ENCODE data around the gene TRMT61A. TPM values are rescaled to one million over a fixed set of nuclear protein-coding genes. Genes with fewer than 3 reads are reported as not detected.

The TRMT61A gene
- total RNA-seq, 1 donor = 8.2 TPM

- TF ChIP-seq, protein P1, sequence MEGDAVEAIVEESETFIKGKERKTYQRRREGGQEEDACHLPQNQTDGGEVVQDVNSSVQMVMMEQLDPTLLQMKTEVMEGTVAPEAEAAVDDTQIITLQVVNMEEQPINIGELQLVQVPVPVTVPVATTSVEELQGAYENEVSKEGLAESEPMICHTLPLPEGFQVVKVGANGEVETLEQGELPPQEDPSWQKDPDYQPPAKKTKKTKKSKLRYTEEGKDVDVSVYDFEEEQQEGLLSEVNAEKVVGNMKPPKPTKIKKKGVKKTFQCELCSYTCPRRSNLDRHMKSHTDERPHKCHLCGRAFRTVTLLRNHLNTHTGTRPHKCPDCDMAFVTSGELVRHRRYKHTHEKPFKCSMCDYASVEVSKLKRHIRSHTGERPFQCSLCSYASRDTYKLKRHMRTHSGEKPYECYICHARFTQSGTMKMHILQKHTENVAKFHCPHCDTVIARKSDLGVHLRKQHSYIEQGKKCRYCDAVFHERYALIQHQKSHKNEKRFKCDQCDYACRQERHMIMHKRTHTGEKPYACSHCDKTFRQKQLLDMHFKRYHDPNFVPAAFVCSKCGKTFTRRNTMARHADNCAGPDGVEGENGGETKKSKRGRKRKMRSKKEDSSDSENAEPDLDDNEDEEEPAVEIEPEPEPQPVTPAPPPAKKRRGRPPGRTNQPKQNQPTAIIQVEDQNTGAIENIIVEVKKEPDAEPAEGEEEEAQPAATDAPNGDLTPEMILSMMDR (IDR thresholded peaks at IDR 0.05; ENCODE audit: insufficient read depth, low read depth, low read length) = peak; percentile 82
- H3K4me3 ChIP-seq (ENCODE audit: low read depth, low read length) = no peak overlapping the region
- DNase-seq (ENCODE audit: low read depth) = peak; percentile 43
Observed at GRCh38 chr14:103546652-103547454, 17.9 kb downstream of the TRMT61A start.

DNA sequence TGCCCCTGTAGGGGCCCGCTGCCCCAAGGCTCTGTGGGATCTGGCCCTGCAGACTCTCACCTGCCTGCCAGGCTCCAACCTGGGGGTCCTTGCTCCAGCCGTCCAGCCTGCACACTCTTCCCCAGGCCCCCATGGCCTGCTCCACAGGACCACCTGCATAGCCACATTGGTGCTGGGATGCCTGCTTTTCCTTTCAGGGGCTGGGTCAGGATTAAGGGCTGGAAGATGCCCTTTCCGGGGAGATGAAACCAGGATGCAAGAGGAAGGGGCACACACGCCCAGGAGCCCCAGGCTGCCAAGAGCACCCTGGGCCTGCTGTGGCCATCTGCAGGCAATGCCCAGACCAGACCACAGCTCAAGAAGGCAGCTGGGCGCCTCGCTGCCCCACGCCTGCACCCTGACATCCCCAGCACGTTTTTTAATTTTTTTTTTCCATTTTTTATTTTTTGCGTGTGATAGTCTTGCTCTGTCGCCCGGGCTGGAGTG lies 18.5 kb downstream of the TRMT61A start:
- no peak overlapping the region for H3K4me3 ChIP-seq (ENCODE audit: low read depth, low read length)
- no peak for DNase-seq (ENCODE audit: low read depth)
- TF ChIP-seq, protein P1 (IDR thresholded peaks at IDR 0.05; ENCODE audit: insufficient read depth, low read depth, low read length) = no peak

DNA sequence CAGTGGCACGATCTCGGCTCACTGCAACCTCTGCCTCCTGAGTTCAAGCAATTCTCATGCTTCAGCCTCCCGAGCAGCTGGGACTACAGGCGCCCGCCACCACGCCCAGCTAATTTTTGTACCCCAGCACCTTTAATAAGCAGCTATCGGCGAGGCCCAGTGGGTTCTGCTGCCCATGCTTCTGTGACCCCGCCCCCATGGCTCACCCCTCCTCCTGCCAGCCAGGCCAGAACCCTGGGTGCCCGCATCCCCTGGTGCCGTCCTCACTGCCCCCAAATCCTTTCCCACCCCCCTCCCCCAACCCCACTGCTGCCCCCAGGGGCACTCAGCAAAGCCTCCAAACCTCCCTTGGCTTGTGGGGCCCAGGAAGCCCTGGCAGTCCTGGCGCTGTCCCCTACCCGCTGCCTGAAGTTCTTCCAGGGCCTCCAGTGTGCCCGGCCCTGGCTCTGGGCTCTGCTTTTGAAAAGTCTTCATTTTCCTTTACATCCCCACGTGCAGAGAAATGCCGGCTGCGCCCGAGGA lies 19.0 kb downstream of the TRMT61A start:
- DNase-seq (ENCODE audit: low read depth) = no peak
- TF ChIP-seq, protein P1 (IDR thresholded peaks at IDR 0.05; ENCODE audit: insufficient read depth, low read depth, low read length) = no peak
- H3K4me3 ChIP-seq (ENCODE audit: low read depth, low read length) = no peak overlapping the region

DNA sequence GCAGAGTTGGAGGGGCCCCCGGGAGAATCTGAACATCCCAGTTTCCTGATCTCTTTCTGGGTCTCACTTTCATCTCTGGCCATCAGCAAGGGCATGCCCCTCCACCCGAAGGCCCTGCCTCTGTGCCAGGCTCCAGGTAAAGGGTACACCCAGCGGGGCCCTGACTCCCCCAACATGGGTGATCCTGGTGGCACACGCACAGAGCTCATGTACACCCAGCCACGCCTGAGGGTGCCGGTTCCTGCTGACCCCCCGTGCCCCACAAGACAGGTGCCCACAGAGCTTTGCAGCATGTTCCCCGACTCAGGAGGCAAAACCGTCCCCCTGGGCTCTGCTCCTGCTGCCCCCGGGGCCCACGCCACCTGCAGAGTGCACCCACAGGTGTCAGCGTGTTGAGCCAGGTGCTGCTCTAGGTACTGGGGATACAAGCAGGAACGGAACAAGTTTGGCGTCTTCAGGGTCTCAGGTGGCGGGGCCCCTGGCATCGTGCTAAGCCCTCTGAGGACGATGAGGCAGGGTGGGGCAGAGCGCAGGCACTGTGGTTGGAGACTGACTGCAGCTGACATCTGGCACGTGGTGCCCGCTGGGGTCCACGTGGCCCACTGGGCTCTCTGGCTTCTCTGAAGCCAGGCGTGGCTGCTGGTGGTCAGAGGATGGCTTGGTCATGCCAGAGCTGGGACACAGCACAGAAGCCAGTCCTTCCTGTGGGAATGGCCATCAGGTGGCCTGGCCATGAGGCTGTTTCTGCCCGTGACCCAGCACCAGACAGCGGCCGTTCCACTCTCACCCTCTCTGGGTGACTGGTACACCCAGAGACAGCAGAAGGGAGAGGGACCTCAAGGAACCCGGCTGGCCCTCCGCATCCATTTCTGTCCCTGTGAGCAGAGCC lies 19.7 kb downstream of the TRMT61A start:
- DNase-seq (ENCODE audit: low read depth) = no peak
- TF ChIP-seq, protein P1 (IDR thresholded peaks at IDR 0.05; ENCODE audit: insufficient read depth, low read depth, low read length) = no peak
- no peak overlapping the region for H3K4me3 ChIP-seq (ENCODE audit: low read depth, low read length)

DNA sequence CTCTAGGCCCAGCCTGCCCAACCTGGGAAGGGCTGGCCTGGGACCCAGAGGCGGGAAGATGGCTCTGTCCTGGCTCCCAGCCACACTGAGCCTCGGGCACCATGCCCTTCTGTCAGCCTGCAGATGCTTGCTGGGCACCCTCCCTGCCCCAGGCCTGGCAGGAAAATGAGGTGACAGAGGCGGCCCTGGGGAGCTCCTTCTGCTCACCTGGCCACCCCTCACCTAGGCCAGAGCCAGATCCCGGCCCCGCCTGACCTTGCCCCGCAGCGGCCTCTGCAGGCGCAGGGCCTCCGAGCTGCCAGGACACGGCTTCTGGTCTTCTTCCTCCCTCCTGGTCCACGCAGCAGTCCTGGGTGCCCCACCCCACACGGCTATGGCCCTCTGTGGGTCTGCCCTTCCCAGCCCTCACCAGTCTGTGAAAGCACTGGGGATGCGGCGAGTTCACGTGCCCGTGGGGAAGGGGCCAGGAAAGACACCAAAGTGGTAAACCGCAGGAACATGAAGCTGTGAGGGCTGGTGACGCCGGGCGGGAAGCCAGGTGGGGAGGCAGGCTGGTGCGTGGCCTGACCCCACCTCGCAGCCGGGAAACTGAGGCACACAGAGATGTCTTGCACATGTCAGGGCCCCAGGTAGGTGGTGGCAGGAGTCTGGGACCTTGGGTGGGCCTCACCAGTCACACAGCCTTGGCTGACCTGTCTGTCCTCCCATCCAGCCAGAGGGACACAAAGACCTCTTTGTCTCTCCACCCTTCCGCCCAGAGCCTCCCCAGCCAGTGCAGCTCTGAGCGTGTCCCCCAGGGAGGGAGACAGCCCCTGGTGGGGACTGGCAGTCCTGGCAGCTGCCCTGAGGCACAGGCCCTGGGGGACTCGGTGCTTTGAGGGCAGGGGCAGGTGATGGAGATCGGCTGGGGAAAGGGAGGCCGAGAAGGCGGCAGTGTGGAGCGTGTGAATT lies 20.6 kb downstream of the TRMT61A start:
- no peak overlapping the region for H3K4me3 ChIP-seq (ENCODE audit: low read depth, low read length)
- TF ChIP-seq, protein P1 (IDR thresholded peaks at IDR 0.05; ENCODE audit: insufficient read depth, low read depth, low read length) = no peak
- no peak for DNase-seq (ENCODE audit: low read depth)

Measured in fibroblast of villous mesenchyme (primary cell).